Endodermal cell (in vitro differentiated cells): ENCODE results near the gene RGS19. TPM values are rescaled to one million over a fixed set of nuclear protein-coding genes. Genes with fewer than 3 reads are reported as not detected.
"Not testable (repeated sequence)": the region's sequence is repeated elsewhere in the genome, so short reads cannot be mapped to it uniquely, and the experiment has no call there.

Experiments
- DNase-seq: peaks from one replicate; pipeline ENCODE4 v3.0.0-alpha.2; 2017
- H3K27ac ChIP-seq: 2 replicates; pipeline ENCODE4 v1.5.1; 2013; ENCODE audit warnings: mild to moderate bottlenecking, low read depth, low read length, moderate library complexity
- H3K27me3 ChIP-seq: 2 replicates; pipeline ENCODE4 v1.6.1; 2013; ENCODE audit warnings: mild to moderate bottlenecking, low read length, moderate library complexity; ENCODE audit not compliant: insufficient read depth, control insufficient read depth, poor library complexity, severe bottlenecking
- H3K36me3 ChIP-seq: 2 replicates; pipeline ENCODE4 v1.7.0; 2013; ENCODE audit warnings: mild to moderate bottlenecking, low read length, moderate library complexity; ENCODE audit not compliant: control insufficient read depth, insufficient read depth
- H3K4me1 ChIP-seq: one replicate; pipeline ENCODE4 v1.7.0; 2013; ENCODE audit warnings: low read length; ENCODE audit not compliant: control insufficient read depth, insufficient read depth
- H3K4me3 ChIP-seq: 2 replicates; pipeline ENCODE4 v1.5.1; 2013; ENCODE audit warnings: mild to moderate bottlenecking, low read length, moderate library complexity
- H3K9ac ChIP-seq: 2 replicates; pipeline ENCODE4 v1.6.1; 2013; ENCODE audit warnings: mild to moderate bottlenecking, low read length, moderate library complexity; ENCODE audit not compliant: poor library complexity, severe bottlenecking; ENCODE audit errors: extremely low read depth
- H3K9me3 ChIP-seq: 2 replicates; pipeline ENCODE4 v1.6.1; 2013; ENCODE audit warnings: mild to moderate bottlenecking, low read length, moderate library complexity; ENCODE audit not compliant: control insufficient read depth
- H3K27ac Mint-ChIP-seq: 2 replicates; pipeline ENCODE4 v1.8.0; 2020; ENCODE audit warnings: mixed read lengths
- H3K27me3 Mint-ChIP-seq: 2 replicates; pipeline ENCODE4 v1.8.0; 2021; ENCODE audit warnings: mild to moderate bottlenecking, mixed read lengths; ENCODE audit not compliant: insufficient read depth
- H3K36me3 Mint-ChIP-seq: 2 replicates; pipeline ENCODE4 v1.8.0; 2020; ENCODE audit warnings: low read depth, mixed read lengths
- H3K4me1 Mint-ChIP-seq: 2 replicates; pipeline ENCODE4 v1.8.0; 2020; ENCODE audit warnings: mixed read lengths
- H3K4me3 Mint-ChIP-seq: 2 replicates; pipeline ENCODE4 v1.8.0; 2020; ENCODE audit warnings: mild to moderate bottlenecking, moderate library complexity, mixed read lengths
- H3K9me3 Mint-ChIP-seq: 2 replicates; pipeline ENCODE4 v1.8.0; 2020; ENCODE audit warnings: mild to moderate bottlenecking, mixed read lengths
- WGBS, 2 experiments: methylation state at CpG; one replicate each; pipeline versions ENCODE4 v1.1.5 to v1.1.7; 2013; ENCODE audit warnings: missing lambda C conversion rate in 2 of 2, mixed read lengths in 1 of 2; ENCODE audit not compliant: insufficient coverage in 1 of 2, insufficient read length in 1 of 2; 5-methylcytosine and 5-hydroxymethylcytosine counted together
- total RNA-seq, 2 donors: library from RNA; stranded (reverse); fragmentation: NEBNext Ultra II Directional in 1 of 2; extraction: Animal tissue kit (Norgen Biotek cat#: 25700) in 1 of 2; gene quantifications; 2 replicates in 1 of 2; 3 replicates in 1 of 2; pipeline ENCODE4 v1.2.1, GENCODE V29; 2021
- TF ChIP-seq, protein P1 (sequence below): fragments of 200-600 bp; sonication (generic); conservative IDR thresholded peaks from 2 replicates; pipeline ENCODE4 v1.5.0; 2021; ENCODE audit warnings: antibody characterized with exemption, mild to moderate bottlenecking

Gene RGS19
- total RNA-seq, 2 donors from 2014 or later = 14.6 to 15.8 TPM

DNA sequence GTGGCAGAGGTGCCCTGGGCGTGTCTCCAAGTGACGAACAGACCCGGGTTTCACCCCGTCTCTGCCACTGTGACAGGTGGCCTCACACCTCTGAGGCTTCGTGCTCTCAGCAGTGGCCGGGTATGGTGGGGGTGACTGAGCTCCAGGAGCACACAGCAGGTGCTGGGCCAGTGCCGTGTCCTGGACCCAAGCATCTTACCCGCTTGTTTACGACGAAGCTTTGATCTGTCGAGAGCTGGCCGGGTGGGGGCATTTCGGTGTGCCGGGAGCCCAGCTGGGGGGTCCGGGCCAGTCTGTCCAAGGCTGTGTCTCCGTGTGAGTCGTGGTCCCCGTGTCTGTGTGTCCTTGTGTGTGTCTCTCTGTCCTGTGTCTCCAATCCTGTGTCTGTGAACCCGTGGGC, 12.0 kb upstream of the RGS19 start:
- Histone ChIP-seq H3K36me3 (no peaks in the 10 kb centered on the region), H3K27me3 (peaks cover 15% of the 10 kb centered on the region), H3K9me3 (no peaks in the 10 kb centered on the region), H3K27ac (no peak overlapping the region), H3K4me3 (no peak overlapping the region), H3K4me1 (no peaks in the 10 kb centered on the region), H3K9ac (no peak overlapping the region)
- no peaks in the 10 kb centered on the region for H3K4me1 Mint-ChIP-seq
- no peak for DNase-seq
- WGBS, 2 experiments = 89 to 90% methylated on average over 18 to 19 of the region's 19 CpGs
- H3K27me3 Mint-ChIP-seq = peaks cover 18% of the 10 kb centered on the region
- TF ChIP-seq, protein P1, sequence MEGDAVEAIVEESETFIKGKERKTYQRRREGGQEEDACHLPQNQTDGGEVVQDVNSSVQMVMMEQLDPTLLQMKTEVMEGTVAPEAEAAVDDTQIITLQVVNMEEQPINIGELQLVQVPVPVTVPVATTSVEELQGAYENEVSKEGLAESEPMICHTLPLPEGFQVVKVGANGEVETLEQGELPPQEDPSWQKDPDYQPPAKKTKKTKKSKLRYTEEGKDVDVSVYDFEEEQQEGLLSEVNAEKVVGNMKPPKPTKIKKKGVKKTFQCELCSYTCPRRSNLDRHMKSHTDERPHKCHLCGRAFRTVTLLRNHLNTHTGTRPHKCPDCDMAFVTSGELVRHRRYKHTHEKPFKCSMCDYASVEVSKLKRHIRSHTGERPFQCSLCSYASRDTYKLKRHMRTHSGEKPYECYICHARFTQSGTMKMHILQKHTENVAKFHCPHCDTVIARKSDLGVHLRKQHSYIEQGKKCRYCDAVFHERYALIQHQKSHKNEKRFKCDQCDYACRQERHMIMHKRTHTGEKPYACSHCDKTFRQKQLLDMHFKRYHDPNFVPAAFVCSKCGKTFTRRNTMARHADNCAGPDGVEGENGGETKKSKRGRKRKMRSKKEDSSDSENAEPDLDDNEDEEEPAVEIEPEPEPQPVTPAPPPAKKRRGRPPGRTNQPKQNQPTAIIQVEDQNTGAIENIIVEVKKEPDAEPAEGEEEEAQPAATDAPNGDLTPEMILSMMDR = no peak
- no peak overlapping the region for H3K27ac Mint-ChIP-seq
- H3K4me3 Mint-ChIP-seq = no peak overlapping the region
- H3K9me3 Mint-ChIP-seq = no peaks in the 10 kb centered on the region
- H3K36me3 Mint-ChIP-seq = peaks cover under 1% of the 10 kb centered on the region

DNA sequence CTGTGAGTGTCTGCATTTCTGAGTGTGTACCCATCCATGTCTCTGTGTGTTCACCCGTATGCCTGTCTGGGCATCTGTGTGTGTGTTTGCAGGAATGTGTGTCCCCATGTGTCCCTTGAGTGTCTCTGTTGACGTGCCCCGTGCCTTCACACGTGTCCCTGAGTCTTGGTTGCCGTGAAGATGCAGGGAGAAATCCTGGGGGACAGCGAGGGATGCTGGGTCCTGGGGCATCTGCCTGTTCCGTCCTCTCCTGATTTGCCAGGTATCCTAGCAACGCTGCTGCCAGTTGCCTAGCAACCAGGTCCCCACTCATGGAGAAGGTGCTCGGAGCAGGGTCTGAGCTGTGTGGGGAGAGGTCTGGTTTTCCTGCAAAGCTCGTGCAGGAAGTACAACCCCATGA, 10.8 kb upstream of the RGS19 start:
- Mint-ChIP-seq H3K4me1 (no peaks in the 10 kb centered on the region), H3K36me3 (no peaks in the 10 kb centered on the region), H3K9me3 (no peaks in the 10 kb centered on the region), H3K27ac (no peak overlapping the region), H3K4me3 (no peak overlapping the region), H3K27me3 (peaks cover 29% of the 10 kb centered on the region)
- no peak overlapping the region for H3K4me3 ChIP-seq
- H3K9me3 ChIP-seq = no peaks in the 10 kb centered on the region
- no peak overlapping the region for H3K27ac ChIP-seq
- no peaks in the 10 kb centered on the region for H3K4me1 ChIP-seq
- no peak for DNase-seq
- H3K36me3 ChIP-seq = no peaks in the 10 kb centered on the region
- WGBS, 2 experiments = 80 to 82% methylated on average over 10 of the region's 10 CpGs
- H3K9ac ChIP-seq = no peak overlapping the region
- TF ChIP-seq, protein P1 = no peak
- H3K27me3 ChIP-seq = peaks cover 27% of the 10 kb centered on the region

GRCh38 chr20:64088586-64088985, 9.3 kb upstream of the RGS19 start:
- not testable (repeated sequence) for H3K27ac ChIP-seq, H3K4me3 ChIP-seq, H3K9me3 Mint-ChIP-seq, H3K9me3 ChIP-seq, H3K4me3 Mint-ChIP-seq, H3K27ac Mint-ChIP-seq, H3K36me3 Mint-ChIP-seq, H3K4me1 ChIP-seq, H3K36me3 ChIP-seq, H3K4me1 Mint-ChIP-seq, H3K9ac ChIP-seq, DNase-seq
- peaks cover 39% of the 10 kb centered on the region for H3K27me3 Mint-ChIP-seq
- H3K27me3 ChIP-seq = peaks cover 42% of the 10 kb centered on the region

DNA sequence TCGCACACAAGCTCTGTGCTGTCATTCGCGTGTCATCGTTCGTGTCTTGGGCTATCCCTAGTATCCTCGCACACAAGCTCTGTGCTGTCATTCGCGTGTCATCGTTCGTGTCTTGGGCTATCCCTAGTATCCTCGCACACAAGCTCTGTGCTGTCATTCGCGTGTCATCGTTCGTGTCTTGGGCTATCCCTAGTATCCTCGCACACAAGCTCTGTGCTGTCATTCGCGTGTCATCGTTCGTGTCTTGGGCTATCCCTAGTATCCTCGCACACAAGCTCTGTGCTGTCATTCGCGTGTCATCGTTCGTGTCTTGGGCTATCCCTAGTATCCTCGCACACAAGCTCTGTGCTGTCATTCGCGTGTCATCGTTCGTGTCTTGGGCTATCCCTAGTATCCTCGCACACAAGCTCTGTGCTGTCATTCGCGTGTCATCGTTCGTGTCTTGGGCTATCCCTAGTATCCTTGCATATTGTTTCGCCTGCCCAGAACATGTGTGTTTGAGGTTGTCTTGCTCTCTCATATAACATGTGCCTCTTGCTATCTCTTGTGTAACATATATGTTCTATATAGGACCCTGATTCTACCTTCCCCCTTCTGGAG, 8.0 kb upstream of the RGS19 start:
- not testable (repeated sequence) for H3K27ac ChIP-seq, H3K4me1 Mint-ChIP-seq, H3K4me3 ChIP-seq, DNase-seq, H3K4me3 Mint-ChIP-seq, H3K36me3 ChIP-seq, H3K27ac Mint-ChIP-seq, H3K36me3 Mint-ChIP-seq, H3K4me1 ChIP-seq, H3K9me3 Mint-ChIP-seq, H3K9me3 ChIP-seq, H3K9ac ChIP-seq
- H3K27me3 Mint-ChIP-seq = peaks cover 46% of the 10 kb centered on the region
- 100% methylated on average over 5 of the region's 36 CpGs; no CpG with 5 or more reads in 1 of the 2 experiments for WGBS, 2 experiments
- peaks cover 51% of the 10 kb centered on the region for H3K27me3 ChIP-seq
